Measurements from ENCODE around the gene FAM3C.

Gene FAM3C

DNA sequence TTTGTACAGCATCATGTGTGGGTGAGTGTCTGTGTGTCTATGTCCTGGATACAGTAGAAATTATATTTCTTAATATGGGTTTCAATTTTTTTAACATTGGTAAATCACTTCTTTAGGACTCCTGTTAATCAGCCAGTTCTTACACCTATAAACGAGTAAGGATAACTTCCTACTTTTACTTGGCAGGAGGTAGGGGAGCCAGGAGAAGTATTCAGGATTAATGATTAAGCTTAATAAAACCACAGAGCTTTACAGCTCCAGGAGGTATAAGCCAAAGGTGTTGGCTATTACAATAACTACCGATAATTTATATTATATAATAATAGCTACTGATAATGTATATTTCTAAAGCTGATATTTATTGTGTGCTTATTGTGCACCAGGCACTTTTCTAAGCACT, 1.7 kb upstream of the FAM3C start:
- Mint-ChIP-seq H3K36me3 (ENCODE audit: low read depth) (peaks cover 7% of the 10 kb centered on the region), H3K27ac (no peak overlapping the region), H3K4me1 (peaks cover 32% of the 10 kb centered on the region), H3K4me3 (no peak overlapping the region), H3K9me3 (peaks cover 2% of the 10 kb centered on the region), H3K27me3 (no peaks in the 10 kb centered on the region)
- ATAC-seq = no peak
- DNase-seq = no peak

DNA sequence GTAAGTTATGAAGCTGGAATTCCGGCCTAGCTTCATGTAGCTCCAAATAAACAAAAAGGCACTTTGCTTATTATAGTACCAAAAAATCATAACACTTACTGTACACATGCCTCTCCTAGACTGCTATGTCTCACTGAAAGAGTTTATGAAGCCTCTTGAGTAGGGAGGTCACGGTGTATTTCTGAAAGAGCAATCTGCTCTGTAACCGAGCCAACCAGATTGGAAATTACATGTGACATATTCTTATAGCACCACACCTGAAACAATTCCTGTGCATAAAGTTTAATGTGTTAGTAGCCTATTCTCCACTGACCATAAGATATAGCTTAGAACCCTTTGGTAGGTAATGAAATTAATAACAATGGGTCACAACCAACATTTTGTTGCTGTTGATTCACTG, 1.3 kb upstream of the FAM3C start:
- H3K4me1 Mint-ChIP-seq = peaks cover 32% of the 10 kb centered on the region
- peaks cover 12% of the 10 kb centered on the region for H3K36me3 Mint-ChIP-seq (ENCODE audit: low read depth)
- H3K4me3 Mint-ChIP-seq = no peak overlapping the region
- H3K9me3 Mint-ChIP-seq = peaks cover 6% of the 10 kb centered on the region
- H3K27ac Mint-ChIP-seq = no peak overlapping the region
- H3K27me3 Mint-ChIP-seq = no peaks in the 10 kb centered on the region
- no peak for ATAC-seq
- no peak for DNase-seq

- Mint-ChIP-seq H3K9me3 (peaks cover 10% of the 10 kb centered on the region), H3K4me1 (peaks cover 48% of the 10 kb centered on the region), H3K27me3 (no peaks in the 10 kb centered on the region), H3K27ac (peak overlapping the region; percentile 85), H3K36me3 (ENCODE audit: low read depth) (peaks cover 22% of the 10 kb centered on the region), H3K4me3 (peak overlapping the region; percentile 90)
- ATAC-seq = peak; percentile 61
- DNase-seq = peak; percentile 61
These were observed 581 bp downstream of the FAM3C start for GRCh38 chr7:121395494-121395960.

DNA sequence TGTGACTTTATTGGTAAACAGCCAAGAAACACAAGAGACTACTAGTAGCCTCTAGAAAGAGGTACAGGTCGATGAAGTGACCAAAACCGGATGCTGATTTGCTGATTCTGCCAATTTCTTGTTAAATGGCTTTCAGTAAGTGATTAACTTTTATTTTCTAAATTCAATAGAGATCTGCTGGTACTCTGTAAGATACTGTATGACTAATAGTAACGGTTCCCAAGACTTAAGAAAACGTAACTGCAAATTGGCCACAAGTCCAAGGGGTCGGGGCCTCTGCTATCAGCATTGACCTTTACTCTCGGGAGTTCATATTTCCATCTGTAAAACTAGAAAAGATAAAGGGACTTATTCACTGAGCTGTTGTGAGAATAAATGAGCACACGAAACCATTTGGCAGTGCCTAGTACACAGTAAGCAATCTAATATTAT, 1.4 kb downstream of the FAM3C start:
- H3K36me3 Mint-ChIP-seq (ENCODE audit: low read depth) = peaks cover 22% of the 10 kb centered on the region
- no peak for ATAC-seq
- peaks cover 10% of the 10 kb centered on the region for H3K9me3 Mint-ChIP-seq
- peak overlapping the region; percentile 27 for H3K27ac Mint-ChIP-seq
- peaks cover 56% of the 10 kb centered on the region for H3K4me1 Mint-ChIP-seq
- no peak for DNase-seq
- peak overlapping the region; percentile 69 for H3K4me3 Mint-ChIP-seq
- H3K27me3 Mint-ChIP-seq = no peaks in the 10 kb centered on the region

DNA sequence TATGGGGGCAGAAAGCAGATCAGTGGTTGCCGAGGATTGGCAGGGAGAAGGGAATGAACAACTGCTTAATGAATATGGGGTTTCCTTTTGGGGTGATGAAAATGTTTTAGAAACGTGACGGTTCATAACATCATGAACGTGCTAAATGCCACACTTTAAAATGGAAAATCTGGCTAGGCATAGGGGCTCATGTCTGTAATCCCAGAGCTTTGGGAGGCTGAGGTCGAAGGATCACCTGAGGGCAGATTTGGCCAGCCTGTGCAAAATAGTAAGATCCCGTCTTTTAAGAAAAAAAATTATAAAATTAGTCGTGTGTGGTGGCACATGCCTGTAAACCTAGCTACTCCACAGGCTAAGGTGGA, 3.1 kb downstream of the FAM3C start:
- Mint-ChIP-seq H3K4me1 (peaks cover 73% of the 10 kb centered on the region), H3K27ac (no peak overlapping the region), H3K9me3 (peaks cover 10% of the 10 kb centered on the region), H3K4me3 (no peak overlapping the region), H3K27me3 (no peaks in the 10 kb centered on the region), H3K36me3 (ENCODE audit: low read depth) (peaks cover 25% of the 10 kb centered on the region)
- no peak for ATAC-seq
- no peak for DNase-seq

GRCh38 chr7:121392277-121393004, 3.7 kb downstream of the FAM3C start:
- Mint-ChIP-seq H3K27me3 (no peaks in the 10 kb centered on the region), H3K9me3 (peaks cover 10% of the 10 kb centered on the region), H3K27ac (peak overlapping the region; percentile 50), H3K36me3 (ENCODE audit: low read depth) (peaks cover 26% of the 10 kb centered on the region), H3K4me3 (no peak overlapping the region), H3K4me1 (peaks cover 75% of the 10 kb centered on the region)
- DNase-seq = no peak
- ATAC-seq = no peak

GRCh38 chr7:121391686-121392085, 4.4 kb downstream of the FAM3C start:
- peaks cover 10% of the 10 kb centered on the region for H3K9me3 Mint-ChIP-seq
- H3K36me3 Mint-ChIP-seq (ENCODE audit: low read depth) = peaks cover 29% of the 10 kb centered on the region
- peaks cover 77% of the 10 kb centered on the region for H3K4me1 Mint-ChIP-seq
- H3K27me3 Mint-ChIP-seq = no peaks in the 10 kb centered on the region
- ATAC-seq = no peak
- H3K27ac Mint-ChIP-seq = no peak overlapping the region
- DNase-seq = no peak
- no peak overlapping the region for H3K4me3 Mint-ChIP-seq

DNA sequence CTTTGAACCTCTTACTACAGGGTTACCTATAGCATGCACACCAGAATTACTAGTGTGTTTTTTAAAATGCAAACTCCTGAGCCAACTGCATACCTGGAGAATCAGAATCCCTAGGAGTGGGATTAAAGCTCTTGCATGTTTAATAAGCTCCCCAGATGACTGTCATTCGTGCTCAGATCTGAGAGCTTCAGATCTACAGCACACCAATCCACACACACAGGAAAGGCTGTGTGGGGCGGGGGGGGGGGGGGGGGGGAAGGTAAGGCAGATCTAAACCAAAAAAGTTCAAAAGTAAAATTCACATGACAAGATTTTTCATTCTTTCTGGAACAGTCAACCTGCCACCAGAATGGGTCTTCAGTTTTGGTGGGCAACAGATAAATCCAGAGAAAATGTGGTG, 5.5 kb downstream of the FAM3C start:
- no peak overlapping the region for H3K27ac Mint-ChIP-seq
- ATAC-seq = no peak
- H3K36me3 Mint-ChIP-seq (ENCODE audit: low read depth) = peaks cover 29% of the 10 kb centered on the region
- no peak for DNase-seq
- no peaks in the 10 kb centered on the region for H3K27me3 Mint-ChIP-seq
- peaks cover 10% of the 10 kb centered on the region for H3K9me3 Mint-ChIP-seq
- peaks cover 85% of the 10 kb centered on the region for H3K4me1 Mint-ChIP-seq
- no peak overlapping the region for H3K4me3 Mint-ChIP-seq

GRCh38 chr7:121390109-121390508, 6.0 kb downstream of the FAM3C start:
- Mint-ChIP-seq H3K9me3 (peaks cover 10% of the 10 kb centered on the region), H3K27me3 (no peaks in the 10 kb centered on the region), H3K4me3 (no peak overlapping the region), H3K27ac (no peak overlapping the region), H3K36me3 (ENCODE audit: low read depth) (peaks cover 29% of the 10 kb centered on the region), H3K4me1 (peaks cover 88% of the 10 kb centered on the region)
- ATAC-seq (no peak), DNase-seq (no peak)

DNA sequence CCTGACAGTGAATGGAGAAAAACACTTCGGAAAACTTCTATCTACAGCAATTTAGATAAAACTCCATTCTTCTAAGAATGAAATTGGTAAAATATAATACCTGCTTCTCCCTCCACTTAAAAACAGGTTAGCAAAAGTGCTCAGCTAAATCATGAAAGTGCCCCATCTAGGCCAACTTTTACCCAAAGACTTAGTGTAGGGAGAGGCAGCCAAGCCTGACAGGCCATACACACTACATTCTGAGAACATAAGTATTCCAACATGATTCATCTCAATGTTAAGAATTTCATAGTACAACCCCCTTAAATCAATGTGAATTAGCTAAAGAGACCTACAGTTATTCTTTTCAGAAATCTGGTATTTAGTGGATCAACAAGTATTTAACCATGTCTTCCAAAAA, 7.2 kb downstream of the FAM3C start:
- Mint-ChIP-seq H3K36me3 (ENCODE audit: low read depth) (peaks cover 31% of the 10 kb centered on the region), H3K9me3 (peaks cover 10% of the 10 kb centered on the region), H3K4me1 (peaks cover 90% of the 10 kb centered on the region), H3K4me3 (no peak overlapping the region), H3K27me3 (no peaks in the 10 kb centered on the region), H3K27ac (no peak overlapping the region)
- no peak for ATAC-seq
- DNase-seq = no peak

GRCh38 chr7:121385800-121386179, 10.3 kb downstream of the FAM3C start:
- Mint-ChIP-seq H3K9me3 (no peaks in the 10 kb centered on the region), H3K36me3 (ENCODE audit: low read depth) (peaks cover 26% of the 10 kb centered on the region), H3K27ac (peak overlapping the region; percentile 59), H3K4me1 (peaks cover 93% of the 10 kb centered on the region), H3K4me3 (no peak overlapping the region), H3K27me3 (no peaks in the 10 kb centered on the region)
- DNase-seq (no peak), ATAC-seq (peak; percentile 67)

GRCh38 chr7:121385056-121385799, 10.9 kb downstream of the FAM3C start:
- DNase-seq (no peak), ATAC-seq (no peak)
- peak overlapping the region; percentile 59 for H3K27ac Mint-ChIP-seq
- peaks cover 91% of the 10 kb centered on the region for H3K4me1 Mint-ChIP-seq
- no peaks in the 10 kb centered on the region for H3K27me3 Mint-ChIP-seq
- peak overlapping the region; percentile 7 for H3K4me3 Mint-ChIP-seq
- H3K9me3 Mint-ChIP-seq = no peaks in the 10 kb centered on the region
- peaks cover 26% of the 10 kb centered on the region for H3K36me3 Mint-ChIP-seq (ENCODE audit: low read depth)

DNA sequence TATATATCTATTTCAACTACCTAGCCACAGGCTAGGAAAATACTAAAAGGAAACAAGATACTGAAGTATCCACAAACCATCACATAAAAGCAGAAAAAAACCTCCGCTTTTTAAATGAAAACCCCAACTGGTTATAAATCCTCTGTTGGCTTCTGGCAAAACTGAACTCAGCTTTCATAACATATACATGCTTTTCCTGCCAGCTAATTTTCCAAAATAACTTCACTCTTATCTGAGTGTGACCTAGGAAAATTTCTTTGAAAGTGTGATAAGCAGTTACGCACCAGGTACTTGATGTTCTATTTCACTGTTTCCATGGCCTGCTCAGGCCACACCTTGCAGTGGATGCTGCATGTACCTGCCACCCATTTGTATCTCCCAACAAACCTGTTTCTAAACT, 11.8 kb downstream of the FAM3C start:
- H3K27me3 Mint-ChIP-seq = no peaks in the 10 kb centered on the region
- H3K27ac Mint-ChIP-seq = peak overlapping the region; percentile 52
- no peaks in the 10 kb centered on the region for H3K9me3 Mint-ChIP-seq
- peak; percentile 71 for ATAC-seq
- no peak for DNase-seq
- H3K36me3 Mint-ChIP-seq (ENCODE audit: low read depth) = peaks cover 33% of the 10 kb centered on the region
- H3K4me1 Mint-ChIP-seq = peaks cover 90% of the 10 kb centered on the region
- no peak overlapping the region for H3K4me3 Mint-ChIP-seq

DNA sequence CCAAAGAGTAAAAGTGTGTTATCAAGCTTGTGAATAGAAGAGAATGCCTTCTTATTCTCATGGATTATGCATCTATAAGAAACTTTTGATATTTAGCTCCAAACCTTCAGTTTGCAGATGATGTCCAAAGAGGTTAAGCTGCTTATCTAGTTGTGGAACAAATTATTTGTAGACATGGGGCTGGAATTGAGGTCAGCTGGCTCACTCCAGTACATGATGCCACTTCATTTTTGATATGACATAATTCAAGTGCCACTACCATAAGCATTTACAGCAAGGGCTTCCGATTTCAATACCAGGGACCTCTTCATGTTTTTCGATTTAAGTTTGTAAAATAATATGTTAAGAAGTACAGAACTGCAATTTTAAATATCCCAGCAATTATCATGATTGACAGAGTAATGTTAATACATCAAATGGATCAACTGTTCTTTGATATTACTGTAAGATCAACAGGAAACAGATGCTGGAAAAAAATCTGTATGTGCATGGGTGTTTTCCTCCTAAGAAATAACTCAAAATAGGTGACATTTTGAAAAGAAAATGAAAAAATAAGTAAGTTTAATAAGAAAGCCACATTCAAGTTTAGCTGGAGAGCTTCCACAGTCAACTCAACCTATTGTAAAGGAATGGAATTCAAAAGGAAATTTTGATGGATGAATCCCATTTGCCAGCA, 12.7 kb downstream of the FAM3C start:
- no peak for ATAC-seq
- H3K4me3 Mint-ChIP-seq = no peak overlapping the region
- H3K27me3 Mint-ChIP-seq = no peaks in the 10 kb centered on the region
- no peaks in the 10 kb centered on the region for H3K9me3 Mint-ChIP-seq
- peak overlapping the region; percentile 36 for H3K27ac Mint-ChIP-seq
- DNase-seq = no peak
- peaks cover 81% of the 10 kb centered on the region for H3K4me1 Mint-ChIP-seq
- H3K36me3 Mint-ChIP-seq (ENCODE audit: low read depth) = peaks cover 32% of the 10 kb centered on the region

DNA sequence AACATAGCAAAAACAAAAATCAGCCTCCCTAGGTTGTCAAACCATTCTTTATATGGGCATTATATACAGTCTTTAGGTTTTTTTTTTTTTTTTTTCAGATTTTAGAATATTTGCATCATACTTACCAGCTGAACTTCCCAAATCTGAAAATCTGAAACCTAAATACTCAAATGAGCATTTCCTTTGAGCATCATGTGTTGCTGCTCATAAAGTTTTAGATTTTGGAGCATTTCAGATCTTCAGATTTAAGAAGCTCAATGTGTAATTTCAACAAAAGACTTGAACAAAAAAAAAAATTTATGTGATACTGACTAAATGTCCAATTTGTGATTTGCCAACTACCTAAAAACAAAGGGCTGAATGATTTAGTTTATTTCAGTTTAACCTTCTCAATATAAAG, 13.6 kb downstream of the FAM3C start:
- no peaks in the 10 kb centered on the region for H3K27me3 Mint-ChIP-seq
- DNase-seq (no peak), ATAC-seq (no peak)
- peaks cover 78% of the 10 kb centered on the region for H3K4me1 Mint-ChIP-seq
- H3K27ac Mint-ChIP-seq = no peak overlapping the region
- H3K36me3 Mint-ChIP-seq (ENCODE audit: low read depth) = peaks cover 37% of the 10 kb centered on the region
- H3K4me3 Mint-ChIP-seq = no peak overlapping the region
- H3K9me3 Mint-ChIP-seq = no peaks in the 10 kb centered on the region

Data from activated naive CD8-positive, alpha-beta T cell treated with anti-CD3 and anti-CD28 coated beads, Interleukin-2, amount 50 U/mL, for 24 hours (primary cell).